Hematopoietic multipotent progenitor cell treated with erythropoietin and hydrocortisone succinate and interleukin-3 and kit ligand, for 6 days (in vitro differentiated cells): ENCODE measurements around the gene GPANK1.

Experiments
- DNase-seq: peaks from one replicate; pipeline ENCODE4 v3.0.0-alpha.2; 2015

GPANK1 gene

GRCh38 chr6:31614684-31615578 is 49.9 kb downstream of the GPANK1 start, which contains the start of gene AIF1:
AIF1 (plus strand) TSS chr6:31615234; CDS start chr6:31615330, 96 bp downstream.
- DNase-seq = peak; percentile 32

GRCh38 chr6:31614075-31614619 is 50.6 kb downstream of the GPANK1 start:
- DNase-seq = no peak
